Liver (tissue), 3 donors: Measurements from ENCODE around the gene MRPL41.

Source experiments
- CTCF ChIP-seq: fragments of 150-350 bp; IDR thresholded peaks from 2 replicates; pipeline ENCODE4 v1.5.1; 2017; ENCODE audit warnings: improper control_type of control experiment, low read depth, low read length; ENCODE audit not compliant: missing input control
- JUND ChIP-seq, 2 donors: IDR thresholded peaks; 2 replicates each; pipeline ENCODE4 v1.6.1; 2016; ENCODE audit warnings: antibody characterized with exemption in 2 of 2
- MAX ChIP-seq: IDR thresholded peaks from 2 replicates; pipeline ENCODE4 v1.6.1; 2016; ENCODE audit warnings: antibody characterized with exemption
- RAD21 ChIP-seq, 2 donors: IDR thresholded peaks; 2 replicates each; pipeline ENCODE4 v1.6.1; 2016; ENCODE audit warnings: antibody characterized with exemption in 2 of 2, mild to moderate bottlenecking in 2 of 2
- ZBTB33 ChIP-seq: IDR thresholded peaks from 2 replicates; pipeline ENCODE4 v1.6.1; 2016; ENCODE audit warnings: antibody characterized with exemption
- donor health status: healthy.
- donor health status: healthy.

- TF ChIP-seq CTCF (no peak), ZBTB33 (no peak), MAX (no peak), RAD21 (IDR thresholded peaks at IDR 0.05) (no peak), JUND (IDR thresholded peaks at IDR 0.05) (no peak)
Measured at GRCh38 chr9:137554349-137554748, 2.7 kb downstream of the MRPL41 start.
